Adrenal gland (tissue), 12 donors: ENCODE data around the gene PIEZO2. TPM values are rescaled to one million over a fixed set of nuclear protein-coding genes. Genes with fewer than 3 reads are reported as not detected.
A peak's percentile ranks its signal among the peaks of the same experiment; 100 is the strongest.

Experiments used
- DNase-seq, 7 donors: peaks; one replicate each; pipeline ENCODE4 v3.0.0-alpha.2; 2019 to 2020
- H3K27ac ChIP-seq, 5 donors: fragments of 200-600 bp; sonication (generic) in 4 of 5; 1 replicate in 3 of 5; 2 replicates in 2 of 5; pipeline versions ENCODE4 v1.5.1 to v1.8.0; 2016 to 2020; ENCODE audit warnings: mild to moderate bottlenecking in 1 of 5
- H3K27me3 ChIP-seq: fragments of 200-600 bp; 2 replicates; pipeline ENCODE4 v1.8.0; 2021
- H3K36me3 ChIP-seq, 2 donors: fragments of 200-600 bp; replicated peaks in 1 of 2; 1 replicate in 1 of 2; 2 replicates in 1 of 2; pipeline versions ENCODE4 v1.5.1 to v1.8.0; 2018 to 2022
- H3K4me1 ChIP-seq, 2 donors: fragments of 200-600 bp; replicated peaks in 1 of 2; 1 replicate in 1 of 2; 2 replicates in 1 of 2; pipeline versions ENCODE4 v1.5.1 to v1.8.0; 2018 to 2021
- H3K4me3 ChIP-seq, 4 donors: fragments of 200-600 bp; sonication (generic) in 3 of 4; one replicate each; pipeline ENCODE4 v1.5.1; 2016 to 2018
- H3K9me3 ChIP-seq, 3 donors: fragments of 200-600 bp; sonication (generic) in 1 of 3; replicated peaks in 1 of 3; 1 replicate in 2 of 3; 2 replicates in 1 of 3; pipeline versions ENCODE4 v1.5.1 to v1.8.0; 2016 to 2021
- POLR2A ChIP-seq, 2 donors: fragments of 450-650 bp; IDR thresholded peaks; one replicate each; pipeline ENCODE4 v1.6.1; 2017; ENCODE audit warnings: antibody characterized with exemption in 2 of 2, mild to moderate bottlenecking in 2 of 2, moderate library complexity in 1 of 2
- WGBS, 4 donors: extraction: QIAGEN DNeasy Blood & Tissue Kit in 2 of 4; methylation state at CpG; one replicate each; pipeline versions ENCODE4 v1.1.5 to v1.1.7; 2013 to 2017; 5-methylcytosine and 5-hydroxymethylcytosine counted together
- intact Hi-C, 2 donors: fragments of 100-400 bp; cut with DNase I; formaldehyde crosslinking; loops; one replicate each; pipeline versions ENCODE4 v1.14.1 to v1.15.0; 2022 to 2023
- polyA plus RNA-seq, 3 donors: library from polyadenylated mRNA; stranded (reverse); fragments of 200-250 nt in 2 of 3; fragments of 350-450 nt in 1 of 3; fragmentation: Illumina TruSeq in 1 of 3; extraction: RNeasy Lipid Tissue Mini Kit (QIAGEN cat#74804) in 1 of 3; gene quantifications; one replicate each; pipeline ENCODE4 v1.2.3, GENCODE V29; 2013 to 2014
- total RNA-seq, 9 donors: library from RNA; depleted of rRNA in 4 of 9; stranded (reverse); fragments of >200 nt in 4 of 9; fragments of 120-200 nt in 1 of 9; fragmentation: NEBNext Ultra II Directional in 1 of 9; extraction: Animal tissue kit (Norgen Biotek cat#: 25700) in 1 of 9; gene quantifications; one replicate each; pipeline versions ENCODE4 v1.1.0 to v1.2.4, GENCODE V29; 2013 to 2023
- TF ChIP-seq, protein P1 (sequence below), 6 experiments: fragments of 450-650 bp in 4 of 6; fragments of 200-600 bp in 2 of 6; sonication (generic) in 1 of 6; IDR thresholded peaks; 1 replicate in 5 of 6; 2 replicates in 1 of 6; pipeline versions ENCODE4 v1.5.1 to v1.8.0; 2016 to 2021; ENCODE audit warnings: antibody characterized with exemption in 6 of 6, mild to moderate bottlenecking in 2 of 6, moderate library complexity in 1 of 6
- donor health status: healthy with polysubstance abuse.
- donor health status: Bipolar disorder and iron deficiency.
- donor health status: DM: yes; HTN: yes; CAD: no.
- donor health status: DM: no; HTN: no; CAD: no.
- donor health status: DM: no; HTN: no; CAD: no.
- donor health status: DM: yes; HTN: yes; CAD: no.

Gene PIEZO2
- total and polyA plus RNA-seq, 12 donors = 0.88 to 18.0 (median 2.6) TPM

DNA sequence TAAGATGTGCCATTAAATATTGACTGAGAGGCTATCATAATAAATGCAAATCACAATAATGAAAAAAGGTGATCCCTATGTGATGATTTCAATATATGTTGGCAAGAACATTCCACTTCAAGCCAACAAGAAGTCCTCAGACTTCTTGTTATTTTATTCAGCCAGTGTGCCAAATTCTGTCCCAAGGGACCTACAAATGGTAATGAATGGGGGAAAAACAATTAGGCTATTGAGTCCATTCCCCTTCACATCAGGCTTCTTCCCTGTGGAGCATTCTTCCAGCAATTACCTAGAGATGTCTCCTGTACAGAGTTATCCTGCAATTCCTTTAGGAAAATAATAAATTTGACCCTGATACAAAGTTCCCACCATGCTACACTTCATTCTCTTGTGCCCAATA lies 144.4 kb downstream of the PIEZO2 start:
- H3K4me1 ChIP-seq = peaks cover 0 to 6% of the 10 kb centered on the region in 2 donors
- no peak for DNase-seq
- H3K9me3 ChIP-seq = no peaks in the 10 kb centered on the region
- no peaks in the 10 kb centered on the region for H3K27me3 ChIP-seq
- H3K4me3 ChIP-seq = no peak overlapping the region
- intact Hi-C loops = loop anchor here in 1 of 2 donors (10.0 kb wide), 1 partner anchor 60 kb away; no protein-coding TSS in a partner anchor
- TF ChIP-seq, protein P1, sequence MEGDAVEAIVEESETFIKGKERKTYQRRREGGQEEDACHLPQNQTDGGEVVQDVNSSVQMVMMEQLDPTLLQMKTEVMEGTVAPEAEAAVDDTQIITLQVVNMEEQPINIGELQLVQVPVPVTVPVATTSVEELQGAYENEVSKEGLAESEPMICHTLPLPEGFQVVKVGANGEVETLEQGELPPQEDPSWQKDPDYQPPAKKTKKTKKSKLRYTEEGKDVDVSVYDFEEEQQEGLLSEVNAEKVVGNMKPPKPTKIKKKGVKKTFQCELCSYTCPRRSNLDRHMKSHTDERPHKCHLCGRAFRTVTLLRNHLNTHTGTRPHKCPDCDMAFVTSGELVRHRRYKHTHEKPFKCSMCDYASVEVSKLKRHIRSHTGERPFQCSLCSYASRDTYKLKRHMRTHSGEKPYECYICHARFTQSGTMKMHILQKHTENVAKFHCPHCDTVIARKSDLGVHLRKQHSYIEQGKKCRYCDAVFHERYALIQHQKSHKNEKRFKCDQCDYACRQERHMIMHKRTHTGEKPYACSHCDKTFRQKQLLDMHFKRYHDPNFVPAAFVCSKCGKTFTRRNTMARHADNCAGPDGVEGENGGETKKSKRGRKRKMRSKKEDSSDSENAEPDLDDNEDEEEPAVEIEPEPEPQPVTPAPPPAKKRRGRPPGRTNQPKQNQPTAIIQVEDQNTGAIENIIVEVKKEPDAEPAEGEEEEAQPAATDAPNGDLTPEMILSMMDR (IDR thresholded peaks at IDR 0.05) = no peak
- no peak for TF ChIP-seq POLR2A (IDR thresholded peaks at IDR 0.05)
- H3K36me3 ChIP-seq = no peaks in the 10 kb centered on the region
- H3K27ac ChIP-seq = no peak overlapping the region

DNA sequence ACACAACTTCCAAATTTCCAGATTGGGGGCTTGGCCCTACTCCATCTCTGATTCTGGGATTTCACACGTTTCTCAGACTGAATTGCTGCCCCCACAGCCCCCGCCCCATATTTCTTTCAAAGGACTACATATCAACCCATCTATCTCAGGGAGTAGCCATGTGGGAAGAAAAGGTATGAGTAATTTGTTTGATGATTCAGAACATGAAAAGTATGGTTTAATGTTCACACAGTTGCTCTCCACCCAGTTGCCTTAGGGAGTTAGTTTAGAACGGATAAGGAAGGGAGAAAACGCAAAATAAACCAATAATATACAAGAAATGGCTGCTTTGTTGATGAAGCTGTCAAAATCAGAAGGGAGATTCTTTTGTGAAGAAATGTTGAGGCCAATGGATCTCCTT lies 145.1 kb downstream of the PIEZO2 start:
- peaks cover 0 to 6% of the 10 kb centered on the region in 2 donors for H3K4me1 ChIP-seq
- intact Hi-C loops = loop anchor here in 1 of 2 donors (10.0 kb wide), 1 partner anchor 59 kb away; no protein-coding TSS in a partner anchor
- H3K4me3 ChIP-seq = no peak overlapping the region
- no peaks in the 10 kb centered on the region for H3K36me3 ChIP-seq
- no peak for DNase-seq
- WGBS, 4 donors = 87 to 94% (median 88%) methylated on average over 4 of the region's 4 CpGs
- H3K9me3 ChIP-seq = no peaks in the 10 kb centered on the region
- H3K27ac ChIP-seq = no peak overlapping the region
- TF ChIP-seq, protein P1 (IDR thresholded peaks at IDR 0.05) = no peak
- no peak for TF ChIP-seq POLR2A (IDR thresholded peaks at IDR 0.05)
- H3K27me3 ChIP-seq = no peaks in the 10 kb centered on the region

DNA sequence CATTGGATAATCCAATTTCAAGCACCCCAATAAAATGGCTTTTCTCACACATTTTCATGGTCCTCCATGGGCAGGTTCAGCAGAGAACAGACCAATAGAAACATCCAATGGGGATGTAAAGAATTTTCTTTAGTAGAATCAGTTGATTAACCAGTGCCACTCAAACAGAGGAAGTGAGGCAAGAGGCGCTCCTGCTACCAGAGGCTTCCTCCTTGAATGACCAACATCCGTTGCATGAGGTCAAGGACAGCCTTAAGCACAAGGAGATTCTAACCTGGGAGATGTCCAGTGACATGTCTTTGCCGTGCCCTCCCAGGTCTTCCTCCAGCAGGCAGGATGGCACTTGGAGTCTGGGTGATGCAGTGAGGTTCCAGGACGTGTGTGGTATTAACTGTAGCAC lies 146.6 kb downstream of the PIEZO2 start:
- peaks cover 0 to 4% (median 0%) of the 10 kb centered on the region in 3 donors for H3K9me3 ChIP-seq
- intact Hi-C loops = loop anchor here in 1 of 2 donors (10.0 kb wide), 1 partner anchor 58 kb away; no protein-coding TSS in a partner anchor
- H3K36me3 ChIP-seq = no peaks in the 10 kb centered on the region
- H3K4me1 ChIP-seq = peaks cover 0 to 6% of the 10 kb centered on the region in 2 donors
- peak in 1 of 7 donors; percentile 3 for DNase-seq
- TF ChIP-seq, protein P1 (IDR thresholded peaks at IDR 0.05) = no peak
- no peak for TF ChIP-seq POLR2A (IDR thresholded peaks at IDR 0.05)
- H3K27ac ChIP-seq = no peak overlapping the region
- no peak overlapping the region for H3K4me3 ChIP-seq
- no peaks in the 10 kb centered on the region for H3K27me3 ChIP-seq
- 66 to 78% (median 70%) methylated on average over 4 of the region's 4 CpGs for WGBS, 4 donors

DNA sequence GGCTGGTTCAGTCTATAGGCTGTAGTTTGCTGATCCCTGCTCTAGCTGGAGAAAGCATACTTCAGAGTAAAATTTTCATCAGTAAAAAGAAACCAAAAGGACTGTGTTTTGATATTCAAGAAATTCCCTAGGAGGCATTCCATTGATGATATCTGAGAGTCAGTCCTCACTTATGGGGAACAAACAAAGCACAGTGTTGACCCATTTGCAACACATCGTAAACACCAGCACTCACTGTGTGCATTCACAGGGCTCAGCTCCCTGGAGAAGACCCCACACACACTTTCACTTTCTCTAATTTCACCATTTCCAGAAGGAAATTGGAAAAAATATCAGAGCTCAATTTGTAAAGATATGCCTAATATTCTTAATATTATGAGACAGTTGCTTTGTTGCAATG lies 147.1 kb downstream of the PIEZO2 start:
- intact Hi-C loops = loop anchor here in 1 of 2 donors (10.0 kb wide), 1 partner anchor 57 kb away; no protein-coding TSS in a partner anchor
- WGBS, 4 donors = 87 to 96% (median 93%) methylated on average over 1 of the region's 1 CpG
- H3K9me3 ChIP-seq = peaks cover 0 to 4% (median 0%) of the 10 kb centered on the region in 3 donors

More for the DNA sequence above, 147.1 kb downstream of the PIEZO2 start:
- Histone ChIP-seq H3K27ac (no peak overlapping the region), H3K4me1 (peaks cover 0 to 6% of the 10 kb centered on the region in 2 donors), H3K27me3 (no peaks in the 10 kb centered on the region), H3K36me3 (no peaks in the 10 kb centered on the region), H3K4me3 (no peak overlapping the region)
- DNase-seq = no peak
- no peak for TF ChIP-seq POLR2A (IDR thresholded peaks at IDR 0.05)
- TF ChIP-seq, protein P1 (IDR thresholded peaks at IDR 0.05) = no peak
